Smooth muscle cell of trachea (primary cell): ENCODE results near the gene SMIM23. TPM values are rescaled to one million over a fixed set of nuclear protein-coding genes. Genes with fewer than 3 reads are reported as not detected.

ENCODE experiments used
- total RNA-seq: library from RNA; depleted of rRNA; stranded (reverse); fragments of >200 nt; gene quantifications from 2 replicates; pipeline ENCODE4 v1.2.1, GENCODE V29; 2014

The SMIM23 gene
- total RNA-seq = not detected in 2 replicates

DNA sequence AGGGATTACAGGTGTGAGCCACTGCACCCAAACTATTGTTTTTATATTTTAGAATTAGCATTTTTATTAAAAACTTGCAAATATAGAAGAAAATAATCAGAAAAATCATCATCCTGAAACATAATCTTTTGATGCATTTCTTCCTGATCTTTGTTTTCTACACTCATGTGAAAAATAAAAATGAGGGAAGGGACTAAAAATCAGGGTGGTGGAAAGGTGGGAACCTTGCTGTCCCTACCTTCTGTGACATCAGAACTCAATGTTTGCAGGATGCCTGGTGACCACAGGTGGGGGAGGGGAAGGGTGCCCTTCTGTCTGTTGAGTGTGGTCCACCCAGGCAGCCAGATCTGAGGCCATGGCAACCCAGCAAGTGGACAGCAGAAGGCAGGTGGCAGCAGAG lies at the start of gene SMIM23:
TSS of gene SMIM23 (plus strand) at position 301 of the 400 bp plus-strand sequence. CDS start at position 356, 55 bp downstream.

Other genes starting within 250 kb of the SMIM23 start
- 75.0 and 88.2 TPM in 2 replicates for gene FBXW11, start 220.8 kb downstream of the SMIM23 start, total RNA-seq